Gastrocnemius medialis (tissue), 4 donors: ENCODE measurements around the gene CPSF4L. TPM values are rescaled to one million over a fixed set of nuclear protein-coding genes. Genes with fewer than 3 reads are reported as not detected.

Source experiments
- ATAC-seq, 2 donors: fragments of 150-250 bp; one replicate each; pipeline ENCODE4 v1.9.1; 2016
- DNase-seq, 2 donors: peaks; one replicate each; pipeline ENCODE4 v3.0.0-alpha.2; 2019
- H3K27ac ChIP-seq, 4 donors: fragments of 200-600 bp; sonication (generic); 1 replicate in 1 of 4; 2 replicates in 3 of 4; pipeline ENCODE4 v1.5.1; 2016 to 2018; ENCODE audit warnings: mild to moderate bottlenecking in 2 of 4, moderate library complexity in 1 of 4
- H3K27me3 ChIP-seq, 3 donors: fragments of 200-600 bp; sonication (generic) in 2 of 3; 1 replicate in 1 of 3; 2 replicates in 2 of 3; pipeline versions ENCODE4 v1.5.1 to v1.6.0; 2016 to 2019; ENCODE audit warnings: mild to moderate bottlenecking in 1 of 3, moderate library complexity in 1 of 3
- H3K36me3 ChIP-seq, 2 donors: fragments of 200-600 bp; sonication (generic) in 1 of 2; one replicate each; pipeline ENCODE4 v1.5.1; 2017 to 2018
- H3K4me1 ChIP-seq, 2 donors: fragments of 200-600 bp; sonication (generic) in 1 of 2; one replicate each; pipeline ENCODE4 v1.5.1; 2016 to 2017; ENCODE audit warnings: mild to moderate bottlenecking in 2 of 2
- H3K4me3 ChIP-seq, 4 donors: fragments of 200-600 bp; sonication (generic) in 3 of 4; 1 replicate in 1 of 4; 2 replicates in 3 of 4; pipeline ENCODE4 v1.5.1; 2016 to 2019; ENCODE audit warnings: mild to moderate bottlenecking in 2 of 4
- H3K9me3 ChIP-seq, 3 donors: fragments of 200-600 bp; sonication (generic) in 2 of 3; 1 replicate in 1 of 3; 2 replicates in 2 of 3; pipeline ENCODE4 v1.5.1; 2016 to 2019
- CTCF ChIP-seq, 5 experiments: fragments of 450-650 bp in 3 of 5; fragments of 200-600 bp in 2 of 5; sonication (generic) in 2 of 5; IDR thresholded peaks in 4 of 5; conservative IDR thresholded peaks in 1 of 5; 1 replicate in 4 of 5; 2 replicates in 1 of 5; pipeline ENCODE4 v1.5.1; 2016 to 2019; ENCODE audit warnings: antibody characterized with exemption in 5 of 5, mild to moderate bottlenecking in 3 of 5, moderate library complexity in 3 of 5
- POLR2A ChIP-seq, 2 donors: fragments of 450-650 bp; IDR thresholded peaks; one replicate each; pipeline ENCODE4 v1.6.1; 2017; ENCODE audit warnings: antibody characterized with exemption in 2 of 2, mild to moderate bottlenecking in 2 of 2, moderate library complexity in 2 of 2
- in situ Hi-C, 4 donors: fragments of 200-750 bp; cut with MboI; loops; one replicate each; pipeline versions ENCODE4 v1.15.0 to v1.8.0; 2017; ENCODE audit warnings: low sequenced_read_pairs in 4 of 4
- intact Hi-C: fragments of 100-400 bp; cut with DNase I; formaldehyde crosslinking; loops from one replicate; pipeline ENCODE4 v1.15.1; 2023; ENCODE audit warnings: low total_unique reads
- total RNA-seq, 4 donors: library from RNA; depleted of rRNA; stranded (reverse); fragments of >200 nt; gene quantifications; one replicate each; pipeline versions ENCODE4 v1.1.0 to v1.2.3, GENCODE V29; 2016

The CPSF4L gene
- total RNA-seq, 4 donors from 2014 or later, result not detected

DNA sequence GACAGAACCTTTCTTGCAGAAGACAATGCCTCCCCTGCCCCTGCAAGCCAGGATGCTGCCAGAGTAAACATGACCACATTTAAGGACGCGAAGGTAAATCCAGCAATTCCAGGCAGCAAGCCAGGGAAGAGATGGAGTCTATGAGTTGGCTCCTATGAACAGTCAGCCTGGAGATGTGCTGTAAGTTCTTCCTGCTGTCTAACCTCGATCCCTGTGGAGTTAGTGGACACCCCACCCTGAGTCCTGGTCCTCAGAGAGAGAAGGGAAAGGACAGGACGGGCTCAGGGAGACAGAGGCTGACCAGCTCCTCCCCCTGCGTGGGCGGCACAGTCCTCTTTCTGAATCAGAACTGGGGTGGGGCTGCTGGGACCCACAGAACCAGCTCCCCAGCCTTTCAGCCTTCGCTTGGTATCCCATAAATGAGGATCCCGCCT lies 25.2 kb upstream of the CPSF4L start:
- intact Hi-C loops (no loop called here), in situ Hi-C loops (no loop called here)
- Histone ChIP-seq H3K27me3 (no peaks in the 10 kb centered on the region), H3K27ac (peak overlapping the region; percentile 53 to 87 (median 70)), H3K4me1 (peaks cover 53 to 72% of the 10 kb centered on the region in 2 donors), H3K9me3 (no peaks in the 10 kb centered on the region), H3K4me3 (no peak overlapping the region), H3K36me3 (peaks cover 0 to 20% of the 10 kb centered on the region in 2 donors)
- TF ChIP-seq CTCF (IDR thresholded peaks at IDR 0.05 in 4 of 5, conservative IDR thresholded peaks at IDR 0.05 in 1 of 5) (no peak), POLR2A (IDR thresholded peaks at IDR 0.05) (no peak)
- DNase-seq (no peak), ATAC-seq (no peak)

DNA sequence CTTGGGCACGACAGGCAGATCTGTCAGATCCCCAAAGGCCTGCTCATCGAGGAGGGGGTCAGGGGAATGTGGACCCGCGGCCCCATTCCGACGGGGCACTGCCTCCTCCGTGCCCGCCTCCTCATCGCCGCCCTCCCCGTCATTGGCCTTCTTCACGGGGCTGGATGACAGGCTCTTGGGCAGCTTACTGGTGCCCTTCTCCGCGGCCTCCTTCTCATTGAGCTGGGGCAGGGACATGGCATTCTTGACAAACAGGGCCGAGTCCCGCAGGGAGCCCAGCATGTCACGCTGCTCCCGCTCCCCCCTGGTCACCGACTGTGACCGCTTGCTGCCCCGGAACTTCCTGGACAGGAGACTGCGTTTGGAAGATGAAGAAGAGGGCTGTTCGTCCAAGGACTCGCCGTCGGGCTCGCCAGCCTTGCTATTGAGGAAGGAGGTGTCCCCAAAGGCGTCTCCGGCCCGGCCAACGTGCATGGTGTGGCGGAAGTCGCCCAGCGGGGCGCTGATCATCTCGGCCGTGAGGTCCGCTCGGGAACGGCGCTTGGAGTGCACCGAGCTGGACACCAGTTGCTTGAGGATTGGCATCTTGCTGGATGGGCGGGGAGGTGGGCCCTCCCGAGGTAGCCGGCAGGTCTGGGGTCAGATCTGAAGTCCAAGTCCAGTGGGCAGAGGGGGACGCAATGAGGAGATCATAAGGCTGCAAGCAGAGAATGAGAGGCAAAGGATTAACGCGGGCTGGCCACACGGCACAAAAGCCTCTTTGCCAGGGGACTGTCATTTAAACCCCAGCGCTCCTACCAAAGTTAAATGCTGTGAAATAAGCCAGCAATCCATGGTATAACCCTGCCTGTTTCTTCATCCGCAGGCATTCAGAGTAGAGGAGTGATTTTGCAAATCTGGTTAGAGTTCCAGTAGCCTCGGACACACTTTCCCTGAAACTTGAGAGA lies 24.5 kb upstream of the CPSF4L start:
- intact Hi-C loops (no loop called here), in situ Hi-C loops (no loop called here)
- H3K9me3 ChIP-seq, result no peaks in the 10 kb centered on the region
- no peak overlapping the region for H3K4me3 ChIP-seq
- DNase-seq (no peak), ATAC-seq (peak in 1 of 2 donors; percentile 19)
- peak overlapping the region; percentile 53 to 87 (median 70) for H3K27ac ChIP-seq
- peaks cover 0 to 20% of the 10 kb centered on the region in 2 donors for H3K36me3 ChIP-seq
- peaks cover 46 to 65% of the 10 kb centered on the region in 2 donors for H3K4me1 ChIP-seq
- TF ChIP-seq POLR2A (IDR thresholded peaks at IDR 0.05) (no peak), CTCF (IDR thresholded peaks at IDR 0.05 in 4 of 5, conservative IDR thresholded peaks at IDR 0.05 in 1 of 5) (no peak)
- H3K27me3 ChIP-seq, result no peaks in the 10 kb centered on the region

- Histone ChIP-seq H3K27me3 (no peaks in the 10 kb centered on the region), H3K4me1 (peaks cover 40 to 59% of the 10 kb centered on the region in 2 donors), H3K36me3 (peaks cover 0 to 20% of the 10 kb centered on the region in 2 donors), H3K9me3 (no peaks in the 10 kb centered on the region), H3K27ac (peak overlapping the region; percentile 18 to 60 (median 50)), H3K4me3 (no peak overlapping the region)
- intact Hi-C loops, result no loop called here
- in situ Hi-C loops, result no loop called here
- no peak for TF ChIP-seq CTCF (IDR thresholded peaks at IDR 0.05 in 4 of 5, conservative IDR thresholded peaks at IDR 0.05 in 1 of 5)
- no peak for TF ChIP-seq POLR2A (IDR thresholded peaks at IDR 0.05)
- ATAC-seq, result no peak
- DNase-seq, result no peak
Measured at GRCh38 chr17:73285603-73285908, 23.9 kb upstream of the CPSF4L start.

DNA sequence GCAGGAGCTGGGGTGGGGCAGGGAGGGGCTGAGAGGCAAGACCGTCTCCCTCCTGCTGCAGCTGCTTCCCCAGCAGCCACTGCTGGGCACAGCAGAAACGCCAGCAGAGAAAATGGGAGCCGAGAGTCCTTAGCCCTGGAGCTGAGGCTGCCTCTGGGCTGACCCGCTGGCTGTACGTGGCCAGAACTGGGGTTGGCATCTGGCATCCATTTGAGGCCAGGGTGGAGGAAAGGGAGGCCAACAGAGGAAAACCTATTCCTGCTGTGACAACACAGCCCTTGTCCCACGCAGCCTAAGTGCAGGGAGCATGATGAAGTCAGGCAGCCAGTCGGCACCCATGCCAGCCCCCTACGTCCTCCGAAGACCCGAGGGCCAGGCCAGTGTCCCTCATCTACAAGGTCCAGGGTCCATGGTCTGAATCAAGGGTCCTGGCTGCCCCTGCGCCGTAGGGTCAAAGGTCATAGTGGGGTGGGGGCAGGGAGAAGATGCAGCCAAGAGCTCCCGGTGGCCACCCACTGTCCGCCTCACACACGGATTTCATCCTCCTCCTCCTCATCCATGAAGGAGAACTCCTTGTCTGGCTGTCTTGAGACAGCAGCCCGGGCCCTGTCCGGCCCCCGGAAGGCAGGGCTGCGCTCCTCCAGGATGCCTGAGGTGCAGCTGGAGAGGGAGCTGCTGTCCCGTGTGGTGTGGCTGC lies 23.4 kb upstream of the CPSF4L start:
- Histone ChIP-seq H3K27me3 (no peaks in the 10 kb centered on the region), H3K27ac (peak overlapping the region; percentile 35 to 60 (median 50)), H3K4me1 (peaks cover 35 to 54% of the 10 kb centered on the region in 2 donors), H3K9me3 (no peaks in the 10 kb centered on the region), H3K4me3 (no peak overlapping the region), H3K36me3 (peaks cover 0 to 20% of the 10 kb centered on the region in 2 donors)
- intact Hi-C loops, result no loop called here
- ATAC-seq (no peak), DNase-seq (no peak)
- in situ Hi-C loops, result no loop called here
- TF ChIP-seq POLR2A (IDR thresholded peaks at IDR 0.05) (no peak), CTCF (IDR thresholded peaks at IDR 0.05 in 4 of 5, conservative IDR thresholded peaks at IDR 0.05 in 1 of 5) (no peak)
